Activated T-cell treated with anti-CD3 and anti-CD28 coated beads, Interleukin-2, amount 50 U/mL, for 72 hours (primary cell): ENCODE measurements around the gene JAG2. TPM values are rescaled to one million over a fixed set of nuclear protein-coding genes. Genes with fewer than 3 reads are reported as not detected.

ENCODE experiments used
- ATAC-seq, 2 donors: fragments of 150-1000 bp; cut with Tn5 transposase; replicated peaks in 1 of 2; 2 replicates each; pipeline ENCODE4 v1.10.0; 2021; ENCODE audit warnings: moderate library complexity in 2 of 2, mild to moderate bottlenecking in 1 of 2
- DNase-seq, 2 donors: peaks; one replicate each; pipeline ENCODE4 v3.0.0; 2021 to 2022; ENCODE audit warnings: mixed read lengths in 1 of 2
- H3K27ac Mint-ChIP-seq: one replicate; pipeline ENCODE4 v1.8.0; 2022; ENCODE audit warnings: mild to moderate bottlenecking, moderate library complexity, mixed read lengths
- H3K27me3 Mint-ChIP-seq: one replicate; pipeline ENCODE4 v1.8.0; 2022; ENCODE audit warnings: low read depth, mixed read lengths
- H3K36me3 Mint-ChIP-seq, 2 donors: one replicate each; pipeline ENCODE4 v1.8.0; 2022; ENCODE audit warnings: mixed read lengths in 2 of 2, mild to moderate bottlenecking in 1 of 2; ENCODE audit not compliant: insufficient read depth in 2 of 2
- H3K4me1 Mint-ChIP-seq: one replicate; pipeline ENCODE4 v1.8.0; 2022; ENCODE audit warnings: low read depth, mixed read lengths
- H3K4me3 Mint-ChIP-seq, 2 donors: one replicate each; pipeline ENCODE4 v1.8.0; 2022; ENCODE audit warnings: mild to moderate bottlenecking in 2 of 2, mixed read lengths in 2 of 2, moderate library complexity in 2 of 2
- H3K9me3 Mint-ChIP-seq, 2 donors: one replicate each; pipeline ENCODE4 v1.8.0; 2022; ENCODE audit warnings: mixed read lengths in 2 of 2
- total RNA-seq, 2 donors: library from RNA; stranded (reverse); gene quantifications; one replicate each; pipeline ENCODE4 v1.2.3, GENCODE V29; 2022

The JAG2 gene
- total RNA-seq, 2 donors from 2014 or later, result 3.1 to 5.4 TPM

DNA sequence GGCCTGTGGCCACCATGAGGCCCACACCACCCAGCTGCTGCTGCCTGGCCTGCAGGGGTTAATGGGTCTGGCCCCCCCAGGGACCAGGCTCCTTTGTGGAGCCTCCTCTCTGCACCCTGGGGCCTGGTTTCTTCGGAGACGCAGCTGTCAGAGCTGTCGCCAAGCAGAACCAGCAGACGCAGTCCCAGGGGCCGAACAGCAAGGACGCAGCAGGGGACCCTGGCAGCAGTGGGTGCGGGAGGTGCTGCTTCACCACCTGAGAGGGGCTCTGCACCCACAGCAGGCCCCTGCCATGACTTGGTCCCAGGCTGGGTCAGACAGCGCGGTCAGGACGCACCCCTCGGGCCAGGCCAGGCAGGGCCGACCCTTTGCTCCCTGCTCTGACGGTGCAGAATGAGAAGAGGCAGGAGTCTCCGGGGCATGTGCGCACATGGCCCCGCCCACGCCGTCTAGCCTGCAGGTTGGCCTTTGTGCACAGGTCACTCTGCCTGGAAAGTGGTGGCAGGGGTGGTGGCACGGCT, 30.5 kb downstream of the JAG2 start:
- ATAC-seq, result no peak

DNA sequence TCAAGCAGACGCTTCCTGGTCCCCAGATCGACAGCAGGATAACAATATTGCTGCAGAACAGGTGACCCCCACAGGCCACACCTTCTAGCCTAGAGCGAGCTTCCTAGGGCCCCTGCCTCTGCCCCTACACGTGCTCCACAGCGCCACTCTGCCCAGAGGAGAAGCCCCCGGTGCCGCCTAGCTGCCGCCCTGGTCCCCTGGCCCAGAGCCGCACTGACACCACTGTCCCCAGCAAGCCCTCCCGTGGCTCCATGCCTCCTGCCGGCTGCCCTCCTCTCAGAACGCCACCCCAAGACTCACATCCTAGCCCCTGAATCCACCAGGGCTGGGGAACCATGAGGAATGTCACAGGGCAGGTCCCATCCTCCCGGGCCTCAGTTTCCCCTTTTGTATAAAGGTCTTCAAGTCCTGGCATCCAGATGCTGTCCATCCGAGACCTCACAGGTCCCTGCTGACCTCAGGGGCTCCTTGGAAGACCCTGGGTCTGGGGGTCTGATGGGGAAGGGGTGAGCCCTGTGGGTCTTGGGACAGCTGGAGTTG, 31.0 kb downstream of the JAG2 start:
- ATAC-seq, result no peak
- H3K4me1 Mint-ChIP-seq, result no peaks in the 10 kb centered on the region
- no peak overlapping the region for H3K4me3 Mint-ChIP-seq
- DNase-seq, result no peak
- H3K9me3 Mint-ChIP-seq, result peaks cover 2 to 7% of the 10 kb centered on the region in 2 donors
- H3K27me3 Mint-ChIP-seq, result peaks cover 10% of the 10 kb centered on the region
- no peak overlapping the region for H3K27ac Mint-ChIP-seq
- H3K36me3 Mint-ChIP-seq, result peaks cover 4 to 6% of the 10 kb centered on the region in 2 donors

More for the DNA sequence above, 30.5 kb downstream of the JAG2 start:
- Mint-ChIP-seq H3K4me1 (no peaks in the 10 kb centered on the region), H3K36me3 (peaks cover 4 to 6% of the 10 kb centered on the region in 2 donors), H3K27ac (no peak overlapping the region), H3K9me3 (peaks cover 2 to 7% of the 10 kb centered on the region in 2 donors), H3K4me3 (no peak overlapping the region), H3K27me3 (peaks cover 6% of the 10 kb centered on the region)
- no peak for DNase-seq

DNA sequence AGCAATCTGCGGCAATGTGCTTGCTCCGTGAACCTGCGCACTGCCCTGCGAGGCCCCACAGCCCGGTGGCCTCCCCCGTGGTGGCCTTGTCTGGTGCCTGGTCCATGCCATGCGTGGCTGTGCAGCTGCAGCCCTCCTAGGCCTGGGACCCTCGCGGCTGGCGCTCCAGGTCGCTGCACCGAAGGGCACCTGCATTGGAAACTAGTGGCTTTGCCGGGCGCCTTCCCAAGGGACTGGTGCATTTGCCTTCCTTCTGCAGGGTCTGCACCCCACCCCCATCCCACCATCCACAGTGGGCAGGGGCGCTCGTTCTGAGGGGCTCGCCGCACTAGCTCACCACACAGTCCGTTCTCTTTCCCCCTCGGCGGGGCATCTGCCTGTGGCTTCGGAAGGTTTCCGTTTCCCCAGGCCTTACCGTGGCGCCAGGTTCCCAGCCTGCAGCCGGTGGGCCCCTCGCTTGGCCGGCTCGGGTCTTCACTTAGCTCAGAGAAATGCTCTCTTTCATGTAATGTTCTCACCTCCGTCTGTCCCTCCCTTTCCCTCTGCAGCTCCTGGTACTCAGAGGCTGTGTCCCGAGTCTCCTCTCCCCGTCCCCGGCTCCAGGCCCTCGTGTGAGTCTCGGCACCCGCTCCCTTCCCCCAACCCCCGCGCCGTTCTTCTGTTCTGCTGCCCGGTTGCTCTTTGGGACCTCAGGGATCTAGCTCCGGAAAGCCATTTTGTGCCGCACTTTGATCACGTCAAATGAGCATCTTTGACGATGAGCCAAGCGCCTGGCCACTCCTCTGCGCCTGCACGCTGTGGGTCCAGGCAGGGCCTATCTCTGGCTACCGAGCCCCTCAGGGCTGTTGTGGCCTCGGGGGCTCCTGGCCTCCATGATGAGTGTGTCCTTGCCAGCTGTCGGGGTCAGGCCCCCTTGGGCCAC, 31.9 kb downstream of the JAG2 start:
- DNase-seq (no peak), ATAC-seq (no peak)
- Mint-ChIP-seq H3K27ac (no peak overlapping the region), H3K4me1 (no peaks in the 10 kb centered on the region), H3K9me3 (peaks cover 2 to 7% of the 10 kb centered on the region in 2 donors), H3K36me3 (peaks cover 3 to 6% of the 10 kb centered on the region in 2 donors), H3K27me3 (peaks cover 10% of the 10 kb centered on the region), H3K4me3 (no peak overlapping the region)

DNA sequence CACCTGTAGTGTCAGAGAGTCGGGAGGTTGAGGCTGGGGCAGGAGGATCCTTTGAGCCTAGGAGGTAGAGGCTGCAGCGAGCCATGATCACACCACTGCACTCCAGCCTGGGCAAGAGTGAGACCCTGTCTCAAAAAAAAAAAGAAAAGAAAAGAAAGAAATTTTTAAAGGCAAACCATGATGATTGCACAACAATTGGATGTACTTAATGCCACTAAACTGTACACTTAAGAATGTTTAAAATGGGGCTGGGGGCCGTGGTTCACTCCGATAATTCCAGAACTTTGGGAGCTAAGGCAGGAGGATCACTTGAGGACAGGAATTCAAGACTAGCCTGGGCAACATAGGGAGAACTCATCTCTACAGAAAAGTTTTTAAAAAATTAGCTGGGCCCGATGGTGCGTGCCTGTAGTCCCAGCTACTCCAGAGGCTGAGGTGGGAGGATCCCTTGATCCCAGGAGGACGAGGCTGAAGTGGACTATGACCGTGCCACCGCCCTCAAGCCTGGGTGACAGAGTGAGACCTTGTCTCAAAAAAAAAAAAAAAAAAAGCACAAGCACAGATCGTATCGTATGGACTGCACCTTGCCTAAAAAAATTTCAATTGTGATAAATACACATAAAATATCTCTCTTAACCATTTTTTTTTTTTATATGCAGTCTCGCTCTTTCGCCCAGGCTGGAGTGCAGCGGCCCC, 32.7 kb downstream of the JAG2 start:
- H3K9me3 Mint-ChIP-seq, result peaks cover 2 to 5% of the 10 kb centered on the region in 2 donors
- H3K4me3 Mint-ChIP-seq, result no peak overlapping the region
- H3K27ac Mint-ChIP-seq, result no peak overlapping the region
- peaks cover 10% of the 10 kb centered on the region for H3K27me3 Mint-ChIP-seq
- no peaks in the 10 kb centered on the region for H3K4me1 Mint-ChIP-seq
- ATAC-seq, result no peak
- peaks cover 3 to 4% of the 10 kb centered on the region in 2 donors for H3K36me3 Mint-ChIP-seq
- no peak for DNase-seq

DNA sequence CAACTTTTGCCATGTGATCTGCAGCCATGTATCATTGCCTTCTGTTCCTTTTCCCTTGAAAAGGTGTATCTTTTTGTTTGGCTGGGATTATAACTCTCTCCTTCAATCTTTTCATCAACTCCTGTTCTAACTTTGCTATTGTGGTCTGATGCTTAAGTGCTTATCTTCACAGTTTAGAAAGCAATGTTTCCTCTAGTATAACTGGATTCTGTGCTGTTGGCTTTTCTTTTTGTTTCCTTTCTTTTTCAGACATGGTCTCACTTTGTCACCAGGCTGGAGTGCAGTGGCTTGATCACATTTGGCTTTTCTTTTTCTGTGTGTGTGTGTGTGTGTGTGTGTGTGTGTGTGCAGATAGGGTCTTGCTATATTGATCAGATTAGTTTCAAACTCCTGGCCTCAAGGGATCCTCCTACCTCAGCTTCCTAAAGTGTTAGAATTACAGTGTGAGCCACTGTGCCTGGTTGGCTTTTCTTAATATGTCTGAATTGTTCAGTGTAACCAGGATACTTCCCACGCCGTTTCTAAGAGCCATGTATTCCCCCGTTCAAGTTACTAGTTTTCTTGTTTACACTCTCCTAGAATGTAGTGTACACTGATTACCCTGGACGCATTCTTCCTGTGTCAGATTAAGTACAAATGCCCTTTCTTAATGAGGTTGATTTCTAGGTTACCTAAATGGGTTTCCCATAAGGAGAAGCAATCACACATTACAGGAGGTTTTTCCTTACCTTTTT, 35.5 kb downstream of the JAG2 start:
- DNase-seq, result no peak
- no peak overlapping the region for H3K4me3 Mint-ChIP-seq
- H3K36me3 Mint-ChIP-seq, result peaks cover 2 to 3% of the 10 kb centered on the region in 2 donors
- no peaks in the 10 kb centered on the region for H3K9me3 Mint-ChIP-seq
- no peaks in the 10 kb centered on the region for H3K4me1 Mint-ChIP-seq
- no peak overlapping the region for H3K27ac Mint-ChIP-seq
- ATAC-seq, result no peak
- H3K27me3 Mint-ChIP-seq, result peaks cover 10% of the 10 kb centered on the region

DNA sequence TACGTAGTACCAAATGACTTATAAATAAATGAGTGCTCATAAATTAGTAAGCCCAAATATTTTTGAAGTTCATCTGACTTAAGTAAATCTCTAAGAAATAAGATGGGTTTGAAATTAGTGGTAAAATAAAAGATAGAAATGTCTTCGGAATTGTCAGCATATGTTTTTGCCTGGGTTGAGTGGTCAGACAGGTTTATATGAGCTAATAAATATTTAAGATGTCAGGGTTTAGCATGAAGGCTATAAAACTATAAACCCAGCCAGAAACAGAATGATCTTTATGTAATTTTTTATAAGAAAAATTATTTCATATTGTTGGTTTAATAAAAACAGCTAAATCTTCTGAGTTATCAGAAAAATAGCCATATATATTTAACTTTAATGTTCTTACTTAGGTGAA, 37.3 kb downstream of the JAG2 start:
- Mint-ChIP-seq H3K27me3 (peaks cover 11% of the 10 kb centered on the region), H3K4me3 (no peak overlapping the region), H3K27ac (no peak overlapping the region), H3K4me1 (no peaks in the 10 kb centered on the region), H3K9me3 (no peaks in the 10 kb centered on the region), H3K36me3 (peaks cover 2 to 3% of the 10 kb centered on the region in 2 donors)
- ATAC-seq (no peak), DNase-seq (no peak)

DNA sequence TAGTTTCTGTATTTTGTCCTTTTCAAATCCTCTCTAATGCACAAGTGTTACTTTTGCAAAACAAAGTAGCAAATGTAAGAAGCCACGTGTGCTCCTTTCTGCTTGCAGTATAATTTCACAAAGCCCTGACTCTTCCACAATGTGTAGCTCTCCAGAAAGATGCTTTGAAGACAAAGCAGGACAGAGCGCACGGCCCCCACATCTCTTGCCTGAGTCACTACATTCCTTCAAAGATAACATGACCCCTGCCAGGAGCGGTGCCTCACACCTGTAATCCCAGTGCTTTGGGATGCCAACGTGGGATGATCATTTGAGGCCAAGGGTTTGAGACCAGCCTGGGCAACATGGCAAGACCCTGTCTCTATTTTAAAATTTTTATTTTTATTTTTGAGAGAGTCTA, 40.5 kb downstream of the JAG2 start:
- Mint-ChIP-seq H3K36me3 (peaks cover 0 to 1% of the 10 kb centered on the region in 2 donors), H3K27me3 (peaks cover 8% of the 10 kb centered on the region), H3K4me1 (peaks cover 7% of the 10 kb centered on the region), H3K27ac (no peak overlapping the region), H3K4me3 (no peak overlapping the region), H3K9me3 (no peaks in the 10 kb centered on the region)
- DNase-seq (no peak), ATAC-seq (no peak)

DNA sequence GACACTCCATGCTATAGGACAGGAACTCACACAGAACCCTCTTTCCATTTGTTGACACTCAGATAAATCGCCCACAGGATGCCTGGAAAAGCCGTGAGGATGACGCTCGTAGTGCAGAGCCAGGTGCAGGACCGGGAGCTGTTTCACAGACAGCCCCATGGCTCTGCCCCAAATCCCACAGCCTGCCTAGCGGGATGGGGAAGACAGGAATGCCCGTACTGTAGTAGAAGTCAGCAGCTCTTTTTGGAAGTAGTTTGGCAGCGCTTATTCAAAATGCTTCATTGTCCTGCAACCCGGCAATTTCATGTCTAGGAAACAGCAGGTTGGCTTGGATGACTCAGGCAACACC, 41.6 kb downstream of the JAG2 start:
- Mint-ChIP-seq H3K4me1 (peaks cover 7% of the 10 kb centered on the region), H3K9me3 (peaks cover 3 to 7% of the 10 kb centered on the region in 2 donors), H3K36me3 (peaks cover 2 to 3% of the 10 kb centered on the region in 2 donors), H3K4me3 (no peak overlapping the region), H3K27ac (no peak overlapping the region), H3K27me3 (peaks cover 14% of the 10 kb centered on the region)
- no peak for ATAC-seq
- DNase-seq, result no peak

DNA sequence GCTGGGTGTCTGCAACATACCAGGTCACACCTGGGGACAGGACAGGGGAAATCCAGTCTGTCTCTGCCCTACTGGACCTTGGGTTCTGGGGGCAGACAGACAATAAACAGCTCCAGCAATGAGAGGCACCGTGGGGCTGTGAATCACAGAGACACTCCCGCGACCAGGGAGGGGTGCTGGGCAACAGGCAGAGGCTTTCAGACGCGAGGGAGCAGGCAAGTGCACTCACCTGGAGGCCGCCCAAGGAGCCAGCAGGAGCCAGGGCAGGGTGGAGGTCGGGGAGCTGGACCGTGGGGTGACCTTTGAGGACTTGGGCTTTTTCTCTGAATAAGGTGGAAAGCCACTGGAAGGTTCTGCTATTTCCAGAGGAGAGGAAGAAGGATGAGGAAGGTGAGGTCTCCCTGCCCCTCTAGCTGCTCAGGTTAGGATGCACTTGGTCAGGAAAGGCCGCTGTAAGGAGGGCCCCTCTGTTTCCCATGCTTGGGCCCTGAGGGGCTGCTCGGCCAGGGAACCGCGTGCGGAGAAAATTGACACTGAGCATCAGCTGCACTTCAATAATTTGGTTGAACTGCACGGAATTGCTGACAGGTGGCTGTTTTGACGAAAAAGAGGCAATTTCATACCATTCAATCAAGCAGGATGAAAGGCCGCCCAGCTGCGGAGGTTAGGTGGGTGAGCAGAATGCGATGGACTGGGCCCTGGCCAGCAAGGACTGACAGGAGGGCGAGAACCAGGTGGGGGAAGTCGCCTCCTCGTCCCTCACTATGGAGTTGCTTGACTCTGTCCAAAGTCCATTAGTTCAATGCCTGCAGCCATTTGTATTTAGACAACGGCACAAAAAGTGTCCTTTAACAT, 42.2 kb downstream of the JAG2 start:
- no peak overlapping the region for H3K27ac Mint-ChIP-seq
- peaks cover 20% of the 10 kb centered on the region for H3K27me3 Mint-ChIP-seq
- H3K9me3 Mint-ChIP-seq, result peaks cover 5 to 9% of the 10 kb centered on the region in 2 donors
- H3K4me1 Mint-ChIP-seq, result peaks cover 7% of the 10 kb centered on the region
- H3K36me3 Mint-ChIP-seq, result peaks cover 2 to 4% of the 10 kb centered on the region in 2 donors
- ATAC-seq (no peak), DNase-seq (no peak)
- H3K4me3 Mint-ChIP-seq, result no peak overlapping the region

DNA sequence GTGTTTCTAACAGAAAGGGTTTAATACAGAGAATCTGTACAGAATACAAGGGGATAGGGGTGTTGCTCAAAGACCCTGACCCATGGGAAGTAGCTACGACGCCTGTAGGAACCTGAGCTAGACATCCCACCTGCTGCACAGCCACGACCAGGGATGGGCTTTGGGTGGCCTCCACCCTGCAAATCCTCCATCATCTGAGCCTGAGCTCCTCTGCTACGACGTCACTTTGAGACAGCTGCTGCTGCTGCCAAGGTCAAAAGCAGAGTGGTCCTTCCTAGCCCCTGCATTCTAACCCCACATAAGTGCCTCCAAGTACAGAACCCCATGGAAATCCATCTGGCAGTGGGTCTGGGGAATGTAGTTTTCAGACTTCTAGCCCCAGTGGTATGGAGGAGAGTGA, 43.8 kb downstream of the JAG2 start:
- Mint-ChIP-seq H3K36me3 (peaks cover 5 to 7% of the 10 kb centered on the region in 2 donors), H3K4me1 (peaks cover 7% of the 10 kb centered on the region), H3K27me3 (peaks cover 27% of the 10 kb centered on the region), H3K4me3 (no peak overlapping the region), H3K9me3 (peaks cover 9 to 10% of the 10 kb centered on the region in 2 donors), H3K27ac (no peak overlapping the region)
- ATAC-seq (no peak), DNase-seq (no peak)

DNA sequence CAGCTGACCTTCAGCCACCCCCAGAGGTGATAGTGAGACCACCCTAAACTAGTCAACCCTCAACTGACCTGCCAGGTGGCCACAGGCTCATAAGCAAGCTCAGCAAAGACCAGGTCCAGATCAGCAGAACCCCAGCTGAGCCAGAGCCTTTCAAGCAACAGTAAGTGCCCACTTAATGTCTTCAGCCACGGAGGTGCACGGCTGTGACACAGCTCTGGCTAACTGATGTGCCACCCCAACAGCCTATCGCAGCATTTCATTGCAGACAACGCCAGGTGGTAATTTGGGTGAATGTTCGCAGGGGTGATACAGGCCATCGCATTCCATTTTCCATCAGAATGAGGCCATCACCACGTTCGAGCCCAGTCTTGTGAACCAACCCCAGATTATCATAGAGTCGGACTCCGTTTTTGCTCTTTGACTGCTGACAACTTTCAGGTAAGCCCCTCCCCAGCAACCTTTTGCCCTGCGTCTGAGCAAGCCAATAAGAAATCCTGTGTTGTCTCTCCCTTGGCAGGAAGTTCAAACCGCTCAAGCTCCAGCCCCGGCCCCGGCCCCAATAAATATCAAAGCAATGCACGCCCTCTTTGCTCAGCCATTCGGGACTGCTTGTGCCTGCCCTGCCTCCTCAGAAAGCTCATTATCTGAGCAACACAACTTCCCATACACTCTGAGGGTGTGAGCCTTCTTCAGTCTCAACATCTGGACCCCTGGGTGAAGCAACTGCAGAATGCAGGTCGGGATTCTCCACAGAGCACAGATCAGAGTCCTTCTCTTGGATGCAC, 44.4 kb downstream of the JAG2 start:
- ATAC-seq (no peak), DNase-seq (no peak)
- H3K4me3 Mint-ChIP-seq, result peak overlapping the region in 1 of 2 donors; percentile 6
- peaks cover 27% of the 10 kb centered on the region for H3K27me3 Mint-ChIP-seq
- peaks cover 7% of the 10 kb centered on the region for H3K4me1 Mint-ChIP-seq
- peaks cover 9 to 10% of the 10 kb centered on the region in 2 donors for H3K9me3 Mint-ChIP-seq
- H3K36me3 Mint-ChIP-seq, result peaks cover 5 to 7% of the 10 kb centered on the region in 2 donors
- no peak overlapping the region for H3K27ac Mint-ChIP-seq
